GM19463 (cell line): ENCODE measurements around the gene KRT14.
"Not testable (repeated sequence)": the region's sequence is repeated elsewhere in the genome, so short reads cannot be mapped to it uniquely, and the experiment has no call there.

ENCODE experiments used
- ATAC-seq: cut with Tn5 transposase; IDR thresholded peaks from one replicate; pipeline ENCODE4 v1.9.1; 2021; ENCODE audit warnings: mild to moderate bottlenecking, moderate library complexity; ENCODE audit not compliant: unreplicated experiment

The KRT14 gene

DNA sequence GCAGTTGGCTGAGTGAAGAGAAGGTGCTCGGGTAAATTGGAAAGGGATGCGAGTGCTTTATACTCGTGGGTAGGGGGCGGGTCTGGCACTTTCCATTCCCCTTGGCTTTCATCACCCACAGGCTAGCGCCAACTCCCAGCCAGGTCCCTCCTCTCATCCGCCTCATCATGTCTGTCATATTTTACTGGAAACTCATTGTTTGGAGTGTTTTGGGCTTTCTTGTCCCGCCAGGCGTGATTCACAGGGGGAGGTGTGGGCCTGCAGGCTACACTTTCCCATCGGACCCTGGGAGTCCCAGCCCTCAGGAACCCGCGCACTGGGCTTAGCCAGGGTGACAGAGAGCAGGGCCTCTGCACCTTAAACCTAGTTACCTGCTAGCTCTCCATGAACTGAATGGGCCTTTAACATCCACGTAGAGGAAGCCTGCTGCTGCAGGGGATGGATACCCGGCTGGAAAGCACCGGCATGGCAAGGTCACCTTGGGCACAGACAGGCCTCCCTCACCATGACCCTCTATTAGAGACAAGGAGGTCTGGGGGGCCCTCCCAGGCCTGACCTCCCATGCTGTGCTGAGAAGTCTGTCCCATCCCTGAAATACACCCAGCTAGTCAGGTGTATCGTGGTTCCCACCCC, at the start of gene KRT14:
Gene KRT14, minus strand, starts transcription at position 33 of the 633 bp plus-strand sequence. CDS start 61 bp downstream, outside the sequence.
- ATAC-seq = no peak

DNA sequence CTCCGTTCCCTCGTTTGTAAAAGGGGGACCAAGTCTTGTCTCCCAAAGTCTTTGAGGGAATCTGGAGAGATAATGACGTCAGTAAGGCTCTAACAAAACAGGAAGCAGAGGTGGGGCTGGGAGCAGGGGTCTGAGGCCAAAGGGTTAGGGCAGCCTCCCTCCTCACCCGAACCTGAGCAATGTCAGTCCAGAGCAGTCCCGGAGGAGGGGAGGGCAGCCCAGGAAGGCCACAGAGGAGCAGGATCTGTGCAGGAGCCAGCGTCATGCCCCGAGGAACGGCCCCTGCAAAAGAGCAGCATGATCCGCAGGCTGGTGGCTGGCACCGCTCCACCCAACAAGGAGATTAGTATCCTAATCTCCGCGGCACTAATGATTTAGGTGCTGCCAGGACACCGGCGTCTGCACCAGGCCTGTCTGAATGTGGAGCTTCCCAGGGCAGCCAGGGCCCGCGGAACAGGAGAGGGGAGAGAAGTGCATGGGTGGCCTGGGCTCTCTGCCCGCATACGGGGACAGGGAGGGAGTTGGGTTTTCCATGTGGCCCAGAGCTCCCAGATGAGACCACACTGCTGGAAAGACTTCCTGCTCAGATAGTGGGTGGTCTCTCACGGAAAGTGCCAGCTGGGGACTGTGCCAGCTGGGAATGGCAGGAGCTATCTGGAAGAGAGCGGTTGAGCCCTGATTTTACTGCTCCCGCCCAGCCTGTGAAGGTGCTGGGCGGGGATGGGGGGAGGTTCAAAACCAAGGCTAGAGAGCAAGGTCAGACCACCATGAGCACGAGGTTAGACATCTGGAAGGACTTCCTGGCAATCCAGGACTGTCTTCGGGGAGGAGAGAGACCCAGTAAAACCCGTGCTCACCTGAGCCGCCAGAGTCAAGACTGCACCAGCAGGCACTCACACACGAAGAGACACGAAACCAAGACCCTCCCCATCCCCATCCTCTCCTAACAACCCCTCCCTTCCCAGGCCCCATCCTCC, 48.7 kb upstream of the KRT14 start:
- ATAC-seq = no peak

DNA sequence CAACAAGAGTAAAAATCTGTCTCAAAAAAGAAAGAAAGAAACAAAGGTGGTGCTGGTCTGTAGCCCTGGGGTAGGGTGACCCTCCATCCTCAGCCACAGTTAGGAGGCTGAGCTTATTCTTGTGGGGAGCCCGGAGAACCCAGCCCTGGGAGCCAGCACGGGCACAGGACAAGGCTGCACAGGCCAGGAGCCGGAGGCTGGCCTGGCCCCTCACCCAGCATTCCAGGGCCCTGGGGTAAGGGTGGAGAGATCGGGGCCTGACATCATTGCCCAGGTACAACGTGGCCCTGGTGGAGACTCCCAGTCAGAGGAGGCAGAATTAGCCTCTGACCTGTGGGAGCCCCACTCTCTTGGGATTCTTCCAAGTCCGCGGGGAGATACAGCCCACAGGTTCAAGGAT, 47.9 kb upstream of the KRT14 start:
- no peak for ATAC-seq

DNA sequence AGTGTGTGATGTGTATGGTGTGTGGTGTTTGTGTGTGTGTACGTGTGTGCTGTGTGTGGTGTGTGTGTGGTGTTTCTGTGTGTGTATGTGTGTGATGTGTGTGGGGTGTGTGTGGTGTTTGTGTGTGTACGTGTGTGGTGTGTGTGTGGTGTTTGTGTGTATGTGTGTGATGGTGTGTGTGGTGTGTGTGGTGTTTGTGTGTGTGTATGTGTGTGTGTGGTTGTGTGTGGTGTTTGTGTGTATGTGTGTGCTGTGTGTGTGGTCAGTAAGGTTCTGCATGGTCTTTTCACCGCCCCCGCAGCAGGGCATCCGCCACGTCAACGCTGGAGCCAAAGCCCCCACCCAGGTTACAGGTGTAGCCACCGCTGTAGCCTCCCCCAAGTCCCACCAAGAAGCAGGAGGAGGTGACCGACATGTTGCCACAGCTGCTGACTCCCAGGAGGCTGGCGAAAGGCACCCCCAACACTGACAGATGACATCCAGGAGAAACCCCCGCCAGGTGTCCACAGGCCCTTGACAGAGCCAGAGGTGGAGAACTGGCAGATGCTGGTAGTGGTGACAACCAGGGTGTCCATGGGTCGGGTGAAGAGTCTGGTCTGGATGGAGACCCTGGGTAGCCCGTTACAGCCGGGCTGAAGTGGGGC, 47.0 kb upstream of the KRT14 start:
- ATAC-seq = no peak

DNA sequence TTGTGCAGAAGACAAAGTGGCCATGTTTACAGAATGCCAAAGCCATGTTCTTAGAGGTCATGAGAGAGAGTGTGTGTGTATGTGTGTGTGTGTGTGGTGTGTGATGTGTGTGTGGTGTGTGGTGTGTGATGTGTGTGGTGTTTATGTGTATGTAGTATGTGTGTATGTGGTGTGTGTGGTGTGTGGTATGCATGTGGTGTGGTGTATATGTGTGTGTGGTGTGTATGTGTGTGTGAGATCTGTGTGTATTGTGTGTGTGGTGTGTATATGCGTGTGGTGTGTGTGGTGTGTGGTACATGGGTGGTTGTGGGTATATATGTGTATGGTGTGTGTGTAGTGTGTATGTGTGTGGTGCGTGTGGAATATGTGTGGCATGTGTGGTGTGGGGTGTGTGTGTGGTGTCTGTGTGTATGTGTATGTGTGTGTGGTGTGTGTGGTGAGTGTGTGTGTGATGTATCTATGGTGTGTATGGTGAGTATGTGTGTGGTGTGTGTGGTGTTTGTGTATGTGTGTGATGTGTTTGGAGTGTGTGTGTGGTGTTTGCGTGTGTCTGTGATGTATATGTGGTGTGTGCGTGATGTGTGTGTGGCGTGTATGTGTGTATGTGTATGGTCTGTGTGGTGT, 45.9 kb upstream of the KRT14 start:
- no peak for ATAC-seq

DNA sequence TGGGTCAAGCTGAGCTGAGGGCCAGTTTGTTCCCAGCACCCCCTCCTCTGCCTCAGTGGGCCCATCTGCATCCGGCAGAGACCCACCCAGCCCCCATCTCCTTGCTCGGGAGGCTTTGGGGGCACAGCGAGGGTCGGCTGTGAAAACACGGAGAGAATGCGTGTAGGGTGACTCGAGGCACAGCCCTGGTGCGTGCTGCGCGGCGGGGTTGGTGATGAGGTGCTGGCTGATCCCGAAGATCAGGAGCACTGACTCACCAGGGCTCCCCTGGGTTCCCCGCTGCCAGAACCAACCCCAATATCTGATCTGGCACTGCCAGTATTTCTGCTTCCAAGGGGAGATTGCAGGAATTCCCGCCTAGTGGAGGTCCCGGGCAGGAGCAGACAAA, 45.2 kb upstream of the KRT14 start:
- no peak for ATAC-seq

DNA sequence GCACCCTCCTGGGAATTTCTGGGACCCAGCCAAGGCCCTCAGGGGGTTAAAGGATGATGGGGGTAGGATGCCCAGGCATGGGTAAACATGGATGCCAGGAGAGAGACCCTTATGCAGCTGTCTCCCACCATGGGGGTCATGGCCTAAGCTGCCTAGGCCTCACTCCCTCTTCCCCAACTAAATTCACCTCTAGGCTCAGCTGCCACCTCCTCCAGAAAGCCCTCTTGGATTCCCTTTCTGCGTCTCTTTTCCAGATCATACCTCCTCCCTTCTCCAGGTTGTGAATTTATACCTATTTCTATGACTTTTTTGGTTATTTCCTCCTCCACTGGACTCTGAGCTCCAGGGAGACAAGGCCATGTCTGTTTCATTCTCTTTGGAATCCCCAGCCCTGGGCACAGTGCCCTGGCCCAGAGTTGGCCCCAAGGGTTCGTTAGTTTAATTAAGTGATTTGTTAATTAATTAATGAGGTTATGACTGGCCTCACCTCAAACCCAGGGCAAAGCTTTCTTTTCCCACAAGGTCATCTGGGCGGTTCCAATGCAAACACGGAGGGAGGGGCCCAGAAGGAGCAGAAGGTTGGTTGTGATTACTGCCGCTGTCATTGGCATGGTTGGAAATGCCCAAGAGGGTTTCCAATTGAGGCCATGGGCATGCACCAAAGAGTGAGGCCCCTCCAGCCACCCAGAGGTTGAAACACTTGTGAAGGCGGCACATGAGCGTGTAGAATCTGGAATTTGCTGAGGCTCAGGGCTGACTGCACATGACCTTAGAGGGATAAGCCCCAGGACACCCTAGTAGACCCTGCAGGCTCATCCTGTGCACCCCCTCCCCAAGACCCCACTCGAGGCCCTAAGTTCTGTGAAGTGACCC, 44.6 kb upstream of the KRT14 start:
- no peak for ATAC-seq

DNA sequence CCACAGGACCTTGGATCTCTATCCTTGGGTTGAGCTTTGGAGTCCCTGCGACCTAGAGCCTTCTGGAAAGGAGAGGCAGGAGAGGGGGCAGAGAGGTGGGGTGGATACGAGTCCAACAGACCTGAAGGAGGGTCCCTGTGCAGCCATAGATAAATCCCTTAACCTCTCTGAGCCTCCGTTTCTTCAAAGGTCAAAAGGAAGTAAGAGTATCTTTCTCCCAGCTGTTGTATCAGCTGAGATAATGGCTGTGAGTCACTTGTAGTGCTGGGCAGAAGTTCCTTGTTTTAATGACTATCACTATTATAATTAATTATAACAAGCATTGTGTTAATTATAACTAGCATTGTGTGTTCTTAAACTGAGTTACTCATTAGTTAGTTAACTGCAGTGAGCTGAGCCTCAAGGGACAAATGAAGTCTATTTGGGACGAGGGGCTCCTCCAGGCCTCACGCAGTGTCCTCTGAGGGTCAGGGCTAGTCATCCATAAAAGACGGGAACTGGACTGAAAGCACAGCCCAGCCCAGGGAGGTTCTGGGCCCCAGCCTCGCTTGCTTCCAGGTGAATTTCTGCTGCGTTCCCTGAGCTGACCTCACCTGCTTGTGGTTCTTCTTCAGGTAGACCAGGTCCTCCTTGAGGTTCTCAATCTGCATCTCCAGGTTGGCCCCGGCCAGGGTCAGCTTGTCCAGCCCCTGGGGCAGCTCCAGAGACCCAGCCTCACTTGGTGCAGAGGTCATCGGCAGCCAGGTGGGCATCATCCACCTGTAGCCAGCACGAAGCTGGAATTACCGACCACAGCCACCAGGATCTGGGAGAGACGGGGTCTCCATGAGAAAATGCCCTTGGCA, 43.4 kb upstream of the KRT14 start:
- ATAC-seq = no peak

DNA sequence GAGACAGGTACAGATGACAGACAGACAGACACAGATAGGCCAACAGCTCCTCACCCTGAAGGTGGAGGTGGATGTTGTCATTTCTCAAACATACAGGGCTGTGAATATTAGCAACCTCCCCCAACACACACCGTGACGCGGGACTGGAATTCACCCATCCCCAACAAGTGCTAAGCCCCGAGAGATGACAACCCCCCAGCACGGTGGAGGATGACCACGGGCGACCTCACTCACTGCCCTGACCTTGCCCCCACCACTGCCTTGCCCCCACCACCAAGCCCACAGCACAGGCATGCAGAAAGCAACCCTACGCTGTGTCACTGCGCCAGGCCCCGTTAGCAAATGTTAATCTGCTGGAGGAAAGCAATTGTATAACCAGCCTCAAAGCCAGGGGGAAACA, 42.6 kb upstream of the KRT14 start:
- no peak for ATAC-seq

DNA sequence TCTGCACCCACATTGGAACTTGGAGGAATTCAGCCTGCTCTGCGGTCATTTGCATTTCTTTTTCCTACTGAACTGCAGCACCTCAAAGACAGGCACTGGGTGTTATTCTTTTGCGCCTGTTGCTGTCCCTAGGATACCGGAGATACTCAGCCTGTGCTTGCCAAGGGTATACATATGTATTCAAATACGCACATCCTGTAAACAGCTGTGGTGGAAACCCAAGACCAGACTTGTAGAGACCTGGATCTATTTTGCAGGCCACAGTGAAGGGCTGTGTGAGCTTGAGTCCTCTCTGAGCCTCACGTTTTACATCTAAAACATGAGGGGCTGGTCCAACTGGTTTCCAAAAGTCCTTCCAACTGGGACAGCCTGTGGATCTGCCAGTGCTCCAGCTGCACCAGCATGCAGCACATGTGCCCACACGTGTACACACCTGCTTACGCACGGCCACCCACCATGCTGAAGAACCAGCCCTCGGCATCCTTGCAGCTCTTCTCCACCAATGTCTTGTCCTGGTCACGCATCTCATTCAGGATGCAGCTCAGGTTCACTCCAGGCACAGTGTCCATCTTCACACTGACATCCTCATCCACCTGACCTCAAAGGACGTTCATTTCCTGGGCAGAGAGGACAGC, 42.0 kb upstream of the KRT14 start:
- not testable (repeated sequence) for ATAC-seq

DNA sequence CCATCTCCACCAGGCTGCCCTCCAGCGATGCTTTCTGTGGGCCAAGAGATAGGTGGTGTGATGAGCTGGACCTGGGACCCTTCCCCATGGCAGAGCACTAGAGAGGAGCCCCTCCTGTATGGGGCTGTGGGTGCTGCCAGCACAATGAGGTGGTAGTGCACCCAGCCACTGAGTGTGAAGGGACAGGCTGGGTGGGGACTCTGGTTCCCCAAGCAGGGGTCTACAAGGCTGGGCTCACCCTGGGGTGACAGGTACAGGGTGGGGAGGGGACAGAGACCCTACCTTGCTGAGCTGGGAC, 41.3 kb upstream of the KRT14 start:
- not testable (repeated sequence) for ATAC-seq

DNA sequence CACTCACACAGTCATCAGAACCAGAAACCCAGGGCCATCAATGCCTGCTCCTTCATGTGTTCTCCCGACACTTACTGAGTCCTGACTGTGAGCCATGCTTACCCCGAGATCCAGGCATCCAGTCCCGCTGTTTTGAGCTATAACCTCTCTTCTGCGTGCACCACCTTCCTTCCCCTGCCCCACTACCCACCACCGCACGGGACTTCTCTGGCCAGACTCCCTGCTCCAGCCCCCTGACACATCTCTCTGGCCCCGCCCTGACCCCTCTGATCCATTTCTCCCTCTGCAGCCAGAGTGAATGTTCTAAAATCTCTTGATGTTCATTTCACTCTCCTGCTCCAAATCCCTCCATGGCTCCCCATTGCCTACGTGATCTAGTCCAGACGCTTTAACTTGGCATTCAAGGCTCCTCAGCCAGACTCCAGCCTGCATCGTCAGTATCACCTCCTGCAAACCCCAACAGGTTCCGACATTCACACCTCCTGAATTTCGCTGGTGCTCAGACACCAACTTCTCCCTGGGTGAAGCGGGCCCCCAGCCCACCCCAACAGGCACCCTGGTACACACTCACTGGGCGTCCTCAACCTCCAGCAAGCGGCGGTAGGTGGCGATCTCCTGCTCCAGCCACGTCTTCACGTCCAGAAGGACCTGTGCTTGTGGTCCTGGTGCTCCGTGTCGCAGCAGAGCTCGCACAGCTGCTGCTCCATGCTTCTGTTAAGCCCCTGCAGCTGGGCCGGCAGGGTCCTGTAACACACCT, 40.8 kb upstream of the KRT14 start:
- no peak for ATAC-seq

DNA sequence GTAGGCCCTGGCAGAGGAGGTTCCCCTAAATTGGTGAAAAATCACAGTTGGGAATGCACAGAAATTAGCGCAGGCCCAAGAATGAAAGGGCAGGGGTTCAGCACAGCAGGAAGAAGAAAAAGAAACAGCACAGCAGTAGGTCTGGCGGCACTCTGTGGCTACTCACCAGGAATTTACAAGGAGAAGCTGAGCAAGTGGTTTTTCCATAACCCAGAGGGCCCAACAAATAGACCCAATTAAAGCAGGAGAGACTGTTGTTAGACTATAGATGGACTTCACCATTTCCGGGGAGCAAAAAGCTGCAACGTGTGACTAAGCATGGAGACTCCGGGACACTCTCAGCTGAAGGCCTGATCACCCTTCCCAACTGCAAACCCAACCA, 40.2 kb upstream of the KRT14 start:
- not testable (repeated sequence) for ATAC-seq

DNA sequence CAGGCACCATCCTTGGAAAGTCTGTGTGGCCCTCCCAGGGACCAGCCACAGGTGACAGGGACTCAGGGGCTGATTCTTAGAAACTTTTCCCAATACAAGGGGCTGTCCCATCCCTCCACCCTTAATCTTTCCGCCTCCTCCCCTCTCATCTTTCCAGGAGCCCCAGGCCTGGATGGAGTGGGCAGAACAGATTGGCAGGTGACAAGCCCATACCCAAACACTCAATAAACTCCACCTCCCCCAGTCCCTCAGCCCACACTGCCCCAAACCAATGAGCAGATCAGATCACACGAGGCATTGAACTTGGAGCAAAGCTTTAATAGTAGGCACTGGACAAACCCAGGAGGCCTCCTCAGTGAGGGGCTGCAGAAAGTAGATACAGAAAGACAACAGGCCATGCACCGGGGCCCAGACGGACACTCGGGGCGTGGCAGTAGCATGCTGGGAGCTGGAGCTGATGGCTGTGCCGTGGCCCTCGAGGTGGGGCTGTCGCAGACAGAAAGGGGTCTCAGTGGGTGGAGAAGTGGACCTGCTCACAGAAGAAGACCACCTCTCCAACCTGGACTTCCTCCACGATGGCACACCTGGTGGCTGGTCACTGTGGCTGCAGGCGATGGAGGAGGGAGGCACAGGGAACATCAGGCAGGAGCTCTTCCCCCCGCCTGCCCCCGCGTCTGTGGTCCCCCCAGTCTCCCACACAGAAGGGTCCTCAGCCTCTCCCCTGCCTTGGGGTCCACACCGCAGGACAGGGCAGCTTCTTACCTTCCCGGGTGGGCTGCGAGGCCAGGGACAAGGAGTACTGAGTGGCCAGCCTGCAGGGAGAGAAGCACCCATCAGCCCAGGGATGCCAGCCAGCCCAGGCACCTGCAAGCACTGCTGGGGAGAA, 39.6 kb upstream of the KRT14 start:
- not testable (repeated sequence) for ATAC-seq

DNA sequence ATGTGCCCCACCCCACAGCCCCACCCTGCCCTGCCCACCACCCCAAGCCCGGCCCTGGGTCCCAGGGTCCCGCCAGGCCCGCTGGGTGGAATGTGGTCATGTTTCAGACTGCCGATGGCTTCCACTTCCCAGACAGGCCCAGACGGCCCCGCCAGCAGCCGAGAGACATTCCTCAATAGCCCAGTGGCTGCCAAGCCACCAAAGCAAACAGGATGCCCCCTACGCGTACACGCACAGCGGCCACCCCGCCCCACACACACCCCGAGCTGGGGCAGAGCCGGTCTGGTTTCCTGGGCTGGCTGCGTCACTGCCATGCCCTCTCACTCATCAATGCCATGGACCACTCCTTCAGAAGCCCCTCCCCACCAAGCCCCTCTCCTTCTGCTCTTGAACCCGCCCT, 38.9 kb upstream of the KRT14 start:
- no peak for ATAC-seq

DNA sequence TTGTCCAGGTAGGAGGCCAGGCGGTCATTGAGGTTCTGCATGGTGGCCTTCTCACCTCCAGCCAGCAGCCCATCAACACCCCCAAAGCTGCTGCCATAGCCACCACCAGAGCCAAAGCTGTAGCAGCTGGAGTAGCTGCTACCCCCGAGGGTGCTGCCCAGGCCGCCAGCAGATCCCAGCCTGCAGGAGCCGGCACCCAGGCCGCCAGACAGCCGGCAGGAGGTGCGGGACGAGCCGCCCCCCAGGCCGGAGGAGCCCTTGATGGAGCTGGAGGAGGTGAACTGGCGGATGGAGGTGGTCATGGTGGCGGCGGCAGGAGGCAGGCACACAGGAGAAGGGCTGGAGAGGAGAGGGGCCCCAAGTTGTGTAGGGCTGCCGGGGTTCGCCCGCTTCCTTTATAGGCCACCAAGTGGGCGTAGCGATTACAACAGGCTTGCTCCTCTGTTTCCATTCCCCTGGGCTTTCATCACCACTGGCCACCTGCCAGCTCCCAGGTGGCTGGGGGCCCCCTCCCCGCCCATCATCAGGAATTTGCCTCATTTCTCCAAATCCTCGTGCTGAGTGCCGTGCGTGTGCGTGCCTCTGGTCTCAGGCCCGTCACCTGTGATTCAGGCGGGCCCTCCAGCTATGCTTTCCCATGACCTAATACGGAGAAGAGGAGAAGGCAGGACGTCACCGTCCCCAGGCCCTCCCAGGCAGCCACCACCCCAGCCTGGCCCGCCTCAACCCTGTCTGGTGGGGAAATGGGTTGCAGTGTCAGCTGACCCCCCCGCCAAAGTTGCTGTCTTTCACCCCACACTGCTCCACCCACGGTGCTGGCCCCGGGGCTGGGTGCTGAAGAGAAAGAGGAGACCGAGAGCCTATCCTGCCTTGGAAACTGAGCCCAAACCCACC, 37.8 kb upstream of the KRT14 start, which contains the start of gene KRT17:
Gene KRT17, minus strand, starts transcription at position 368 of the 894 bp plus-strand sequence. Its CDS starts 66 bp downstream, at position 302.
- no peak for ATAC-seq
